Bone marrow (tissue), 2 donors: ENCODE measurements around the gene APP.

Source experiments
- DNase-seq, 2 donors: peaks; one replicate each; lab custom pipeline; 2025; lab: John Stamatoyannopoulos, UW

The APP gene

GRCh38 chr21:25863747-25864146, 306.8 kb downstream of the APP start:
- DNase-seq: no peak

DNA sequence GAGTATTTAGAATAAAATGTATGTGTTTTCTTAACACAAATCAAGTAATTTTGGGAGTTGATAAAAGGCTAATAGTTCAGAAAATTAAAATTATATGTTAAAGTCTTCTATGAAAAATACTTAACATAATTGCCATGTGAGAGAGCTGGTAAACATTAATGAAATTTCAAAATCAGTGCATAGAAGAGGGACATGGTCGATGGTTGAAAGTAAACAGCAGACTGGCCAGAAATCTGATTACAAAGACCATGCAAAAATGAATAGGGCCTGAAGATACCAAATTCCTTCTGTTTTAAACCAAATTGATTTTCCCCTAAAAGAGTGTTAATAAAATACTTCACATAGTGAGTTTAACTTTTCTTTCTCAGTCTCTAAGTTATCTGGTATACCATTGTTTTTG, 307.5 kb downstream of the APP start:
- no peak for DNase-seq

DNA sequence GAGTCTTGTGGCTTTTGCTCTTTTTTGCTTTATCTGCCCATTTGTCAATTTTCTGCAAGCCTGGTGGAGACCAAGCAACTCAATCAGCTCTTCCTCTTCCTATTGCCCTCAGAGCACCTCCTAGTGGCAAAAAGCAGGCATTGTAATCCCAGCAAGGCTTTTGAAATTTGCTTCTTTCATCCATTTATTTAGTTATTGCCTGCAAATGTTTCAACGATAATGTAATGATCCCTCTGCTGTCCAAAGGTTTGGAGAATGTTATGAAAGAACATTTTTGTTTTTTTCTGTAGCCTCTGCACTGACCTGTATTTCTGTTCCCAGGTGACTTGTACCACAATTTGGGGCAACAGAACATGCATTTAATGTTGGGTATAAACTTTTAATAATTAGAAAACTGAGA, 308.0 kb downstream of the APP start:
- no peak for DNase-seq

DNA sequence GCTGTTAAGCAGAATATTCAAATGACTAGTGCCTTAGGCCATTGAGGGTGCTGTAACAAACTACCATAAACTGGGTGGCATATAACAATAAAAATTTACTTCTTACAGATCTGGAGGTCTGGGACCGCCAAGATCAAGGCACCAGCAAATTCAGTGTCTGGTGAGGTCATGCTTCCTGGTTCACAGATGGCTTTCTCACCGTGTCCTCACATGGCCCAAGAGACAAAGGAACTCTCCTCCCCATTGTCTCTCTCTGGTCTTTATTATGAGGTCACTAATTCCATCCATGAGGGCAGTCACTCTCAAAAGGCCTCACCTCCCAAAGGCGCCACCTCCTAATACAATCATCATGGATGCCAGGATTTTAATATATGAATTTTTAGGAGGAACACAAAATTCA, 308.5 kb downstream of the APP start:
- DNase-seq: no peak

DNA sequence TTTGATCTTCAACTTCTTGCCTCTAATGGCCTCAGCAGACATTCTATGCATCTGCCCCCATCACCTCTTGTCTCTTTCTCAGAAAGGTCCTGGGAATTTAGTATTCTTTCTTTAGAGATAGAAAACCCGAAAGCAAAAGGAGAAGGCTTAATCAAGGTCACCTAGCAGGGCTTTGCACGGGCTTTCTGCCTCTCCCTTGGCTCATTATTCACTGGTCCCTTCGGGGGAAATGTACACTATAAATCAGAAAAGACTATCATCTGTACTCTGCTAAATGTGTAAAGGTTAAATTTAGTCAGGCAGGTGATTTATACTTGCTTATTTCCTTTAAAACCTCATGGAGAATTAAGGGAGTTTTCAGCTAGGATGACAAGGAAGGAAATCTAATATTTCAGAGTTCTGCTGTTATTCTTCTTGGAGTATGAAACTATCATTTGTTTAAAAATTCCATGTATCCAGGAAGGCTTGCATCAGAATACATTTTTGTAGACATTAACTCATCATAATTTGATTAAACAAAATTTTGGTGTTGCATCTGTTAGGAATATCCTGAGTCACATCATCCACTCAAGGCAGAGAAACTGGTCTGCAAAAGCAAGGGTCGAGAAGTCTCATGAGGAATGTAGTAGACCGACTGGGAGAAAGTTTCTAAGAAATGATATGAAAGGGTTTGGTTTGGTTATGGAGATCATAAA, 311.2 kb downstream of the APP start:
- no peak for DNase-seq

GRCh38 chr21:25858325-25858724, 312.2 kb downstream of the APP start:
- DNase-seq: no peak

GRCh38 chr21:25857308-25858074, 313.1 kb downstream of the APP start:
- DNase-seq: no peak

DNA sequence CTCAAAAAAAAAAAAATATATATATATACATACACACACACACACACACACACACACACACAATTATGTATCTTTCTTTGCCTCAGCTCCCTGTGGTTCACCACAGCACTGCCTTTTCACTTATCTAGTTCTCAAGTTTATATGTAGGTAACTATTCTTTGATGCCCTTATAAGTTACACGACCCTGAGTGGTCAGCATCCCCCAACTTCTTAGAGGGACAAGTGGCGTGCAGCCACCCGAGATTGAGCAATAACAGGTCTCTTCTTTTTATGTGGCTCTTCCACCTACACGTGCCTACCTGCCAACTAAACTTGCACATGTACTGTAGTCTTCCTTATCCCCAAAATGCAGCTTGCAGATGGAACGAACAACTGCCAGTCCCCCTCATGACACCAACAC, 315.0 kb downstream of the APP start:
- DNase-seq: no peak

DNA sequence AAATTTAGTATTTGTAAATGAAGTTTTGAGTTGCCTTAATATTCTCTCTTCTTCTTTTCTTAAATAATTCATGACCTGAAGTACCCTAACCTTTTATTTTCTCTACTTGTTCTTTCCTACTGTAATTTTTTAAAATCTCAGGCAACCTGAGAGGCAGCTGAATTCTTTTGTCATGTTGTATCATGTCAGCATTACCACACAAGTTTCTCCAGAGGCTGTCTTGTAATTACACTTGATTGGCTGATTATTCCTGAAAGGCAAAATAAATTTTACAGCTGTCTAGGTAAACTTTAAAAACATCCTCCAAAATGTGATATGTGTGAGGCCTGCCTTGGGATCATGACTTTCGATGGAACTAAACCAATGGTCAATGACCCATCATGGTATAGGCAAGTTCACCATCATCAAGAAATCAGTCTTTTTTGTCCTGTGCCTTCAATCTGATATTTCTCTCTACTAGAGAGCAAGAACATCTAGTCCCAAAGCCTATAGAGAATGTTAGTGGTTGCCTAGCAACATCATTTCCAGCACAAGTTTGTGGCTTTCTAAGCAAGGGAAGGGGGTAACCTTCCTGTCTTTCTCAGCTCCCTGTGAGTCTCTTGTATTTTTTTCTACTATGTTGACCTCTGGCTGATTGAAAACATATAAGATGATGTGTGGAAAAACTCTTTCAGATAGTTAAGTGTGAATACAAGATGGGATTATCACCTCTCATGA, 320.3 kb downstream of the APP start:
- DNase-seq: no peak

GRCh38 chr21:25848309-25848708, 322.3 kb downstream of the APP start:
- no peak for DNase-seq

GRCh38 chr21:25845729-25846256, 324.8 kb downstream of the APP start:
- no peak for DNase-seq

DNA sequence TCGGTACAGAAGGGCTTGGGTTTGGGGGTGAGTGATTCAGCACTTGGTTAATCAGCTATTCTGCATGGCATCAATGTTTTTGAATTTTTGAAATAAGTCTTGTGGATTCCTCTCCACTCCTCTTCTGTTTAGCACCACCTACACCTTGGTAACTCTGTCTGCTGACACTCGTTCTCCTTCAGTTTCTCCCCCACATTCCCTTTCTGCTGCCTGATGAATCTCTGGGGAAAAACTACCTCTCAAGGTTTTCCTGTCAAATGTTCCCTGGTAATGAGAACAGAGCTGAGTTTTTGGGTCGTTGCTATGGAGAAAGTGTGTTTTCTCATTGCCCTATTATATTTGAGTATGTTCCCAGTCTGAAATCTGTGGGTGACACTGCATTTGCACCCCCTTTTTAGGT, 327.6 kb downstream of the APP start:
- DNase-seq: no peak

- no peak for DNase-seq
Measured at GRCh38 chr21:25838809-25839208, 331.8 kb downstream of the APP start.

DNA sequence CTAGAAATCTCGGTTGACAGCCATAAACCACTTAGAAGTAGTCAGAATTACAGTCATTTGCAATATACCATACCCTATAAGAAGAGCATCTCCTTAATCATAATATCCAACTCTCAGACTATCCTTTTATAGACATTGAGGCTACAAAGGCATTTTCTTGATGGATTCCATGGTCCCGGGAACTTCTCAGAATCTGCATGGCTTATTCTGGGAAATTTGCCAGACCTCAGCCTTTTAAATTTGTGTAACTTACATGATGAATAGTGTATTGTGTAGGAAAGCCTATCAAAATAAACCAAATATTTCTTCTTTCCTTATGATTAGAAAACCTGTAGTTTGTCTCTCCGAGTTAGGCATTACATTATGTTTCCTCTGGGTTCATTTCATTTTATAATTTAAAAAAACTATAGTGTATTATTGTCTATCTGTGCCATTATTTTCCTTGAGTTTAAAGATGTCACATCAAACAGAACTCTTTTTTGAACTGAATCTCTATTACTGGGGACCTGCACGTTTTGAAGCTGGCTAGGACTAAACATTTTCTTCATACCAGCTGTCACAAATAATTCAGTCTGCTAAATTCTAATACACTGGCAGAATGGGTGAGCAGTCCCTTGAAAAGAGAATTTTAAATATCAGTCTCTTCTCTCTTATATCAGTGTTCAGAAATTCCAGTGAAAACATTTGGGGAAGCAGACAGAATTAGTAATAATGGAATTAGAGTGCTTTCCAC, 332.9 kb downstream of the APP start:
- no peak for DNase-seq

- DNase-seq: no peak
Measured at GRCh38 chr21:25836396-25836795, 334.2 kb downstream of the APP start.

DNA sequence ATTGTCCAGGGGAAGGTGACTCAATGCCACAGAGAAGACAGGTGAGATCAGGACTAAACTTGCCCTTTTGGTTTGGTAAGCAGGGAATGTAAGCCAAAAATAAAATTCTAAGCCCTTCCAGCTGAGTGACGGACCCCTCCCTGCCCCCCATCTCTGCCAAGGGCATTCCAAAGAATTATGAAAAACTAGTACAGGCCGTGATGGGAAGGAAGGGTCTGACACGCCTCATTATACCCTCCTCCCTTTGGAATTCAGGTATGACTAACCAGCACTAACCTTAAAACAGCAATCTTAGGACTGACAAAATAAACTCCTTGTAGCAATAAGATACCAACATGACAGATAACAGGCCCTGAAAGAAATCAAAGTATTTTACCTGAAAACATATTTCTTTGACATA, 336.2 kb downstream of the APP start:
- no peak for DNase-seq

DNA sequence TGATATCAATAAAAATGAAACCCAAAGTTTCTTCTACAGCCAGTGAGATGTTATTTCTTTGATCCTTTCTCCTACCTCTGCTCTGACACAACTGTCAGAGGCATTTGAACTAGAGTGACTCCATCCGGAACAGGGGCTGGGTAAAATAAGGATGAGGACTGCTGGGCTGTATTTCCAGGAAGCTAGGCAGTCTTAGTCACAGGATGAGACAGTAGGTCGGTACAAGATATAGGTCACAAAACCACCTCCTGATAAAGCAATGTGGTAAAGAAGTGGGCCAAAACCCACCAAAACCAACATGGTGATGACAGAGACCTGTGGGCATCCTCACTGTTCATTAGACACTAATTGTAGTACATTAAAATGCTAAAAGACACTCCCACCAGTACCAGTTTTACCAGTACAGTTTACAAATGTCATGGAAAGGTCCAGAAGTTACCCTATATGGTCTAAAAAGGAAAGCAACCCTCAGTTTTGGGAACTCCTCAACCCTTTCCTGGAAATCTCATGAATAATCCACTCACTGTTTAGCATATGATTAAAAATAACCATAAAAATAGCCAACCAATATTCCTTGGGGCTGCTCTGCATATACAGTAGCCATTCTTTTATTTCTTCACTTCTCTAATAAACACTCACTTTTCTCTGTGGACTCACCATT, 339.1 kb downstream of the APP start:
- DNase-seq: no peak
